ENCODE measurements around the gene GPR139.

DNA sequence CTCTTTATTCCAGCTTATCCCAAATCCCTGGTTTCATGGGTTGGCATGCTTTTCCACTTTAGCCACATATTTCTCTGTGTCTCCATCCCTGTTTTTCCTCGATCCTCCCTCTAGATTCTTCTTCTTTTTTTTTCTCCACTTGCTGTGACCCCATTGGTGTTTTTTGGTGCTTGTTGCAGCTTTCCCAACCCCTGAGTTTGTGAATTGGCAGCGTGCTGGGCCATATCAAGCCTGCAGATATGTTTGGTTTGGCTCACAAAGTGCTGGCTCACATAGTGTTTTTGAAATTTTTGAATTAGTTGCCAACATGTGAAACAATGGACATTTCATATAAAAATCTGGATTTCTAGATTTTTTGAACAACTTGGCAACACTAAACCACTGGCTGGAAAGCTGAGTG is 8.8 kb downstream of the GPR139 start:
- TF ChIP-seq RFX5 (IDR thresholded peaks at IDR 0.05; ENCODE audit: low read length) = no peak
- TF ChIP-seq, protein P1, sequence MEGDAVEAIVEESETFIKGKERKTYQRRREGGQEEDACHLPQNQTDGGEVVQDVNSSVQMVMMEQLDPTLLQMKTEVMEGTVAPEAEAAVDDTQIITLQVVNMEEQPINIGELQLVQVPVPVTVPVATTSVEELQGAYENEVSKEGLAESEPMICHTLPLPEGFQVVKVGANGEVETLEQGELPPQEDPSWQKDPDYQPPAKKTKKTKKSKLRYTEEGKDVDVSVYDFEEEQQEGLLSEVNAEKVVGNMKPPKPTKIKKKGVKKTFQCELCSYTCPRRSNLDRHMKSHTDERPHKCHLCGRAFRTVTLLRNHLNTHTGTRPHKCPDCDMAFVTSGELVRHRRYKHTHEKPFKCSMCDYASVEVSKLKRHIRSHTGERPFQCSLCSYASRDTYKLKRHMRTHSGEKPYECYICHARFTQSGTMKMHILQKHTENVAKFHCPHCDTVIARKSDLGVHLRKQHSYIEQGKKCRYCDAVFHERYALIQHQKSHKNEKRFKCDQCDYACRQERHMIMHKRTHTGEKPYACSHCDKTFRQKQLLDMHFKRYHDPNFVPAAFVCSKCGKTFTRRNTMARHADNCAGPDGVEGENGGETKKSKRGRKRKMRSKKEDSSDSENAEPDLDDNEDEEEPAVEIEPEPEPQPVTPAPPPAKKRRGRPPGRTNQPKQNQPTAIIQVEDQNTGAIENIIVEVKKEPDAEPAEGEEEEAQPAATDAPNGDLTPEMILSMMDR (IDR thresholded peaks at IDR 0.05) = no peak
